ENCODE results near the gene NDUFC2. TPM values are rescaled to one million over a fixed set of nuclear protein-coding genes. Genes with fewer than 3 reads are reported as not detected.
"Not testable (repeated sequence)": the region's sequence is repeated elsewhere in the genome, so short reads cannot be mapped to it uniquely, and the experiment has no call there.

The NDUFC2 gene
- total and polyA plus RNA-seq, 2 donors from 2014 or later = 166 to 457 TPM

DNA sequence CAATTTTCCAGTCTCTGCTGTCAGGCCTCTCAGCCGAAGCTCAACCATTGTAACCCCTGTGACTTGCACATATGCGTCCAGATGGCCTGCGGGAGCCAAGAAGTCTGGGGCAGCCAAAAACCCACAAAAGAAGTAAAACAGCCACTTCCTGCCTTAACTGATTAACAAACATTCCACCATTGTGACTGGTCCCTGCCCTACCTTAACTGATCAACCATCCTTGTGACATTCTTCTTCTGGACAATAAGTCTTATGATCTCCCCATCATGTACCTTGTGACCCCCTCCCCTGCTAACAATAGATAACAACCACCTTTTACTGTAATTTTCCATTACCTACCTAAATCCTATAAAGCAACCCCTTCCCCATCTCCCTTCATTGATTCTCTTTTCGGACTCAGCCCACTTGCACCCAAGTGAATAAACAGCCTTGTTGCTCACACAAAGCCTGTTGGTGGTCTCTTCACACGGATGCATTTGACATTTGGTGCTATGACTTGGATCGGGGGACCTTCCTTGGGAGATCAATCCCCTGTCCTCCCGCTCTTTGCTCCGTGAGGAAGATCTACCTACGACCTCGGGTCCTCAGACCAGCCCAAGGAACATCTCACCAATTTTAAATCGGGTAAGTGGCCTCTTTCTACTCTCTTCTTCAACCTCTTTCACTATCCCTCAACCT, 1.3 kb upstream of the NDUFC2 start:
- no peak overlapping the region for H3K27ac ChIP-seq (ENCODE audit: low read depth in 2 of 2, low read length in 2 of 2)
- DNase-seq (peak in 1 of 5 donors; percentile 55), FAIRE-seq (no peak)
- no peak overlapping the region for H3K9ac ChIP-seq (ENCODE audit: low read length in 3 of 3)
- no peaks in the 10 kb centered on the region for H3K27me3 ChIP-seq (ENCODE audit: control insufficient read depth, insufficient read depth, low read length)
- H3K36me3 ChIP-seq (ENCODE audit: control insufficient read depth in 2 of 3, insufficient read depth in 3 of 3, low read length in 3 of 3) = no peaks in the 10 kb centered on the region
- H3K4me1 ChIP-seq (ENCODE audit: control insufficient read depth in 2 of 3, insufficient read depth in 2 of 3, low read depth in 1 of 3, low read length in 3 of 3) = peaks cover 0 to 14% (median 7%) of the 10 kb centered on the region in 3 donors
- TF ChIP-seq, protein P1, sequence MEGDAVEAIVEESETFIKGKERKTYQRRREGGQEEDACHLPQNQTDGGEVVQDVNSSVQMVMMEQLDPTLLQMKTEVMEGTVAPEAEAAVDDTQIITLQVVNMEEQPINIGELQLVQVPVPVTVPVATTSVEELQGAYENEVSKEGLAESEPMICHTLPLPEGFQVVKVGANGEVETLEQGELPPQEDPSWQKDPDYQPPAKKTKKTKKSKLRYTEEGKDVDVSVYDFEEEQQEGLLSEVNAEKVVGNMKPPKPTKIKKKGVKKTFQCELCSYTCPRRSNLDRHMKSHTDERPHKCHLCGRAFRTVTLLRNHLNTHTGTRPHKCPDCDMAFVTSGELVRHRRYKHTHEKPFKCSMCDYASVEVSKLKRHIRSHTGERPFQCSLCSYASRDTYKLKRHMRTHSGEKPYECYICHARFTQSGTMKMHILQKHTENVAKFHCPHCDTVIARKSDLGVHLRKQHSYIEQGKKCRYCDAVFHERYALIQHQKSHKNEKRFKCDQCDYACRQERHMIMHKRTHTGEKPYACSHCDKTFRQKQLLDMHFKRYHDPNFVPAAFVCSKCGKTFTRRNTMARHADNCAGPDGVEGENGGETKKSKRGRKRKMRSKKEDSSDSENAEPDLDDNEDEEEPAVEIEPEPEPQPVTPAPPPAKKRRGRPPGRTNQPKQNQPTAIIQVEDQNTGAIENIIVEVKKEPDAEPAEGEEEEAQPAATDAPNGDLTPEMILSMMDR (IDR thresholded peaks at IDR 0.05; ENCODE audit: borderline replicate concordance, extremely low read depth, insufficient read depth) = no peak
- H3K4me3 ChIP-seq (ENCODE audit: low read length in 3 of 3) = no peak overlapping the region
- H3K9me3 ChIP-seq (ENCODE audit: control insufficient read depth in 2 of 3, insufficient read depth in 1 of 3, low read length in 3 of 3) = no peaks in the 10 kb centered on the region
- intact Hi-C loops (cut with DNase I) = no loop called here

DNA sequence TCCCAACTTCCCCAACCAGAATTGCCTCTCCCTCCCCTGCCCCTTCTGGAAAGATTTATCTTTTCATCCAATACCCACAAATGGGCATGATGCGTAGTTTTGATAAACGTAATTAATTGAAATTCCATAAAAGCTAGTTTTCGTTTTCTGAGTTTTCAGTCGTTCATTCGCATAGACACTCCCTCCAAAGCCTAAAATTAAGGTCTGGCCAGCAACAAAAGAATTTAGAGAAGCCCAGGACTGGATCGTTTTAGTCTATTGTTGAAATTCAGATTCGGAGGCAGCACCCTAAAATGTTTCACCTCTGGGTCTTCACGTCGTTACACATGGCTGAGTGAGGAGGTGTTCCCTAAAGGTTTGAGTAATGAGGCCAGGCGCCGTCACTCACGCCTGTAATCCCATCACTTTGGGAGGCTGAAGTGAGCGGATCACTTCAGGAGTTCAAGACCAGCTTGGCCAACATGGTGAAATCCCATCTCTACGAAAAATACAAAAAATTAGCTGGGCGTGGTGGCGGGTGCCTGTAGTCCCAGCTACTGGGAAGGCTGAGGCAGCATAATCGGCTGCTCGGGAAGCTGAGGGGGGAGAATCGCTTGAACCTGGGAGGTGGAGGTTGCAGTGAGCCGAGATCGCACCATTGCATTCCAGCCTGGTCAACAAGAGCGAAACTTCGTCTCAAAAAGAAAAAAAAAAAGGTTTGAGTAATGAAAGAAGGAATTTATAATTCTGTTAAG, 589 bp upstream of the NDUFC2 start:
- TF ChIP-seq, protein P1 (IDR thresholded peaks at IDR 0.05; ENCODE audit: borderline replicate concordance, extremely low read depth, insufficient read depth) = no peak
- no peaks in the 10 kb centered on the region for H3K27me3 ChIP-seq (ENCODE audit: control insufficient read depth, insufficient read depth, low read length)
- FAIRE-seq (no peak), DNase-seq (no peak)
- H3K4me3 ChIP-seq (ENCODE audit: low read length in 3 of 3) = peak overlapping the region; percentile 89 to 98 (median 93)
- no peaks in the 10 kb centered on the region for H3K9me3 ChIP-seq (ENCODE audit: control insufficient read depth in 2 of 3, insufficient read depth in 1 of 3, low read length in 3 of 3)
- no peaks in the 10 kb centered on the region for H3K36me3 ChIP-seq (ENCODE audit: control insufficient read depth in 2 of 3, insufficient read depth in 3 of 3, low read length in 3 of 3)
- peak overlapping the region; percentile 87 to 89 for H3K27ac ChIP-seq (ENCODE audit: low read depth in 2 of 2, low read length in 2 of 2)
- intact Hi-C loops (cut with DNase I) = no loop called here
- peak overlapping the region; percentile 49 to 83 (median 79) for H3K9ac ChIP-seq (ENCODE audit: low read length in 3 of 3)
- peaks cover 0 to 14% (median 7%) of the 10 kb centered on the region in 3 donors for H3K4me1 ChIP-seq (ENCODE audit: control insufficient read depth in 2 of 3, insufficient read depth in 2 of 3, low read depth in 1 of 3, low read length in 3 of 3)

DNA sequence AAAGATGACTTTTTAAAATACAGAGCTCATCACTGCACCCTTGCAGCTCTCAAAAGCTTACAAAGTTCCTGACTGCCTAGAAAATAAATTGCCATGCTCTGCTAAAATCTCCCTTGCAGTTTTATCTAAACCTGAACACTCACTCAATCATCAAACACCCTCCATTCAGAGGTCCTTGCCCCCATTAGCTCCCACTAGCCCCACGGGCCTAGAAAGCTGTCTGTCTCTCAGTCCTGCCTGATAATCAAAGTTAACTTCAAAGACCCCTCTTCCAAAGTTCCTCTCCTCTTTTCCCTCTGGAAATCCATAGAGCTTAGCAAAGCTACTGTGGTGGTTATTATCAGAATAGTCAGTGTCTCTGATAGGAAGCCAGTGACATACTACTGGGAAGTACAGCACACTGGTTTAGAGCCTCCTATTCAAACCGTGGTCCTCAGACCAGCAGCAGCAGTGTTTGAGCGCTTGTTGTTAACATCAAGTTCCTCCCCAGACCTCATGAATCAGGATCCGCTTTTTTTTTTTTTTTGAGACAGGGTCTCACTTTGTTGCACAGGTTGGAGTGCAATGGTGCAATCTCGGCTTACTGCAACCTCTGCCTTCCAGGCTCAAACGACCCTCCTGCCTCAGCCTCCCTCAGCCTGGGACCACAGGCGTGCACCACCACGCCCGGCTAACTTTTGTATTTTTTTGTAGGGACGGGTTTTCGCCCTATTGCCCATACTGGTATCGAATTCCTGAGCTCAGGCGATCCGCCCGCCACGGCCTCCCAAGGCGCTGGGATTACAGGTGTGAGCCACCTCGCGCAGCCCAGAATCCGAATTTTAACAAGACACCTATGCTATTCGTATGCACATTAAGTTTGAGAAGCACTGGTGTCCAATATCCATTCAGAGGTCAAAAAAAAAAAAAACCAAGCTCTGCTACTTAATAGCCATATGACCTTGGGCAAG, 1.2 kb downstream of the NDUFC2 start:
- FAIRE-seq = no peak
- intact Hi-C loops (cut with DNase I) = no loop called here
- H3K27me3 ChIP-seq (ENCODE audit: control insufficient read depth, insufficient read depth, low read length) = no peaks in the 10 kb centered on the region

DNA sequence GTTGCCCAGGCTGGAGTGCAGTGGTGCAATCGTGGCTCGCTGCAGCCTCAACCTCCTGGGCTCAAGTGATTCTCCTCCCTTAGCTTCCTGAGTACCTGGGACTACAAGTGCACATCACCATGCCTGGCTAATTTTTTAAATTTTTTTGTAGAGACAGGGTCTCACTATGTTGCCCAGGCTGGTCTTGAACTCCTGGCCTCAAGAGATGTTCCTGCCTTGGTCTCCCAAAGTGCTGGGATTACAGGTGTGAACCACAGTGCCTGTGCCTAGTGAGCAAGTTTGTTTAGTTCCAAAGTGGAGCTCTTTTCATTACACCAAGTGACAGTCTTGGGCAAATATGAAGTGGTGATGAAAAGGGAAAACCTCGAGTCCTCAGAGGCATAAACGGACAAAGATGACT, 2.1 kb downstream of the NDUFC2 start:
- H3K9me3 ChIP-seq (ENCODE audit: control insufficient read depth in 2 of 3, insufficient read depth in 1 of 3, low read length in 3 of 3); DNase-seq; H3K27me3 ChIP-seq (ENCODE audit: control insufficient read depth, insufficient read depth, low read length); FAIRE-seq; H3K27ac ChIP-seq (ENCODE audit: low read depth in 2 of 2, low read length in 2 of 2); H3K36me3 ChIP-seq (ENCODE audit: control insufficient read depth in 2 of 3, insufficient read depth in 3 of 3, low read length in 3 of 3); H3K9ac ChIP-seq (ENCODE audit: low read length in 3 of 3); intact Hi-C loops (cut with DNase I): not testable (repeated sequence)
- H3K4me1 ChIP-seq (ENCODE audit: control insufficient read depth in 2 of 3, insufficient read depth in 2 of 3, low read depth in 1 of 3, low read length in 3 of 3) = peaks cover 0 to 17% (median 7%) of the 10 kb centered on the region in 3 donors
- peak overlapping the region in 2 of 3 donors; percentile 93 to 98 for H3K4me3 ChIP-seq (ENCODE audit: low read length in 3 of 3)

More for the DNA sequence above, 1.2 kb downstream of the NDUFC2 start:
- TF ChIP-seq, protein P1 (IDR thresholded peaks at IDR 0.05; ENCODE audit: borderline replicate concordance, extremely low read depth, insufficient read depth) = no peak
- Histone ChIP-seq H3K27ac (ENCODE audit: low read depth in 2 of 2, low read length in 2 of 2) (no peak overlapping the region), H3K9me3 (ENCODE audit: control insufficient read depth in 2 of 3, insufficient read depth in 1 of 3, low read length in 3 of 3) (no peaks in the 10 kb centered on the region), H3K9ac (ENCODE audit: low read length in 3 of 3) (peak overlapping the region; percentile 79 to 85 (median 83)), H3K4me1 (ENCODE audit: control insufficient read depth in 2 of 3, insufficient read depth in 2 of 3, low read depth in 1 of 3, low read length in 3 of 3) (peaks cover 0 to 17% (median 7%) of the 10 kb centered on the region in 3 donors), H3K4me3 (ENCODE audit: low read length in 3 of 3) (peak overlapping the region; percentile 89 to 98 (median 93)), H3K36me3 (ENCODE audit: control insufficient read depth in 2 of 3, insufficient read depth in 3 of 3, low read length in 3 of 3) (no peaks in the 10 kb centered on the region)
- DNase-seq = no peak
